Lower leg skin (tissue), 3 donors: ENCODE results near the gene GABBR2.

Source experiments
- POLR2A ChIP-seq, 2 donors: fragments of 450-650 bp; IDR thresholded peaks; one replicate each; pipeline ENCODE4 v1.6.1; 2016 to 2017; ENCODE audit warnings: antibody characterized with exemption in 2 of 2, mild to moderate bottlenecking in 1 of 2, moderate library complexity in 1 of 2
- TF ChIP-seq, protein P1 (sequence below), 3 donors: fragments of 450-650 bp; IDR thresholded peaks; one replicate each; pipeline ENCODE4 v1.5.1; 2016; ENCODE audit warnings: antibody characterized with exemption in 3 of 3, mild to moderate bottlenecking in 3 of 3, moderate library complexity in 2 of 3

DNA sequence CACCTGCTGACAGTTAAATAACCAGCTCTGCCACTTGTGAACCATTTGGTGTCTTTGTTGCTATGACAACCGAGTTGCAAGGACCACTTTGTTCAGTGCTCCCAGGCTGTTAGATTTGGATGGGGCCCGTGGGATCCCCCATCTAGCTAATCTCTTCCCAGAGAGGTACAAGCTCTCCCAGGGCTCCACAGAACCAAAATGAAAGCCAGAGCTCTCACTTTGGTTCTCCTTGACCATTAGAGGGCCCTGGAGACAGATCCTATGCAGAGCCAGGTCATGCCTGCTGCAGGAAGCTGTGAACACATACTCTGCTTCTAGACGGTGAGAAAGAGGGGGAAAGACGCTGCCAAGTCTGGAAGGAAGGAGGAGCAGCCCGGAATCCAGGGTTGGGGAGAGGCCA, 224.6 kb downstream of the GABBR2 start:
- TF ChIP-seq, protein P1, sequence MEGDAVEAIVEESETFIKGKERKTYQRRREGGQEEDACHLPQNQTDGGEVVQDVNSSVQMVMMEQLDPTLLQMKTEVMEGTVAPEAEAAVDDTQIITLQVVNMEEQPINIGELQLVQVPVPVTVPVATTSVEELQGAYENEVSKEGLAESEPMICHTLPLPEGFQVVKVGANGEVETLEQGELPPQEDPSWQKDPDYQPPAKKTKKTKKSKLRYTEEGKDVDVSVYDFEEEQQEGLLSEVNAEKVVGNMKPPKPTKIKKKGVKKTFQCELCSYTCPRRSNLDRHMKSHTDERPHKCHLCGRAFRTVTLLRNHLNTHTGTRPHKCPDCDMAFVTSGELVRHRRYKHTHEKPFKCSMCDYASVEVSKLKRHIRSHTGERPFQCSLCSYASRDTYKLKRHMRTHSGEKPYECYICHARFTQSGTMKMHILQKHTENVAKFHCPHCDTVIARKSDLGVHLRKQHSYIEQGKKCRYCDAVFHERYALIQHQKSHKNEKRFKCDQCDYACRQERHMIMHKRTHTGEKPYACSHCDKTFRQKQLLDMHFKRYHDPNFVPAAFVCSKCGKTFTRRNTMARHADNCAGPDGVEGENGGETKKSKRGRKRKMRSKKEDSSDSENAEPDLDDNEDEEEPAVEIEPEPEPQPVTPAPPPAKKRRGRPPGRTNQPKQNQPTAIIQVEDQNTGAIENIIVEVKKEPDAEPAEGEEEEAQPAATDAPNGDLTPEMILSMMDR (IDR thresholded peaks at IDR 0.05): no peak
- TF ChIP-seq POLR2A (IDR thresholded peaks at IDR 0.05): no peak
